ENCODE data around the gene PDE3A. TPM values are rescaled to one million over a fixed set of nuclear protein-coding genes. Genes with fewer than 3 reads are reported as not detected.

The PDE3A gene
- total RNA-seq, 1 donor from 2014 or later = 0.75 TPM

- DNase-seq (ENCODE audit: low spot score) = no peak
- no peak for ATAC-seq
These were observed 52.2 kb downstream of the PDE3A start for GRCh38 chr12:20420557-20420956.

DNA sequence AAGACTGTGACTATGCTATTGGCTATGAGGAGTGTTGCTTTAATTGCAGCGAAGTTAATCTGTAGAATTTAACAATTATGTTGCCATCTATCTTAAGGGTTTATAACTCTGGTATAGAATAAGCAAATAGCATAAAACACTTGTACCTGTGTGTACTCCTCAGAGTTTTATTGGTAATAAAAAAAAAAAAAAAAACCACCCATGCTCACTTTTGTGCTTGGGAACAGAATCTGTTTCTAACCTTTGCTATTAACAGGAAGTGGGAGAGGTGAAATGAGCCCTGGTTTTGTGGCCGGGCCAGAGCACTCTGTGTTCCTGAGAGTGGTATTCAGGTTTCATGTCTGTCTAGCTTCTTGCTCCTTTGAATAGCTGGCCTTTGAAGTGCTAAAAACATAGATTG, 53.1 kb downstream of the PDE3A start:
- ATAC-seq = no peak
- DNase-seq (ENCODE audit: low spot score) = no peak

- no peak for DNase-seq (ENCODE audit: low spot score)
- ATAC-seq = no peak
These were observed 55.2 kb downstream of the PDE3A start for GRCh38 chr12:20423557-20423956.

DNA sequence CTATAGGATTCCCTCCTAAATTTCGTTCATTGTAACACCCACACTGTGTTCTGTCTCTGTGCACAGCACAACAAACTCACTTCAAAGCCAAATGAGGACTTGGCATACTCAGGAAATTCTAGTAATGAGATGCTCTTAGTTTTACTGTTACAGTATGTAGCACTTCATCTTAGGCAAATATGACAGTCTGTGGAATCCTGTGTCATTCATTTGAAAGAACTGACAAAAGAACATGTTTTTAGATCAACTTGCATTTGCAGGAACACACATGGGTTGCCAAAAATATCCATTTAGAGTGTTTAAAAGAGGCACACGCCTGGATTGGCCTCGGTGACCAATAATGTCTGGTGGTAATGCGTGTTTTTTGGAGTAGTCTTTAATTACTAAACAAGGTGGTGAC, 56.5 kb downstream of the PDE3A start:
- no peak for ATAC-seq

GRCh38 chr12:20426191-20426590, 57.9 kb downstream of the PDE3A start:
- DNase-seq (ENCODE audit: low spot score) = no peak
- no peak for ATAC-seq

More for the DNA sequence above, 56.5 kb downstream of the PDE3A start:
- DNase-seq (ENCODE audit: low spot score) = no peak

- DNase-seq (ENCODE audit: low spot score) = no peak
These were observed 58.6 kb downstream of the PDE3A start for GRCh38 chr12:20426957-20427356.

GRCh38 chr12:20429852-20430251, 61.5 kb downstream of the PDE3A start:
- no peak for ATAC-seq
- no peak for DNase-seq (ENCODE audit: low spot score)

More at GRCh38 chr12:20426957-20427356, 58.6 kb downstream of the PDE3A start:
- ATAC-seq = no peak

GRCh38 chr12:20432290-20432689, 64.0 kb downstream of the PDE3A start:
- ATAC-seq (no peak), DNase-seq (ENCODE audit: low spot score) (no peak)

GRCh38 chr12:20434996-20435395, 66.7 kb downstream of the PDE3A start:
- DNase-seq (ENCODE audit: low spot score) (no peak), ATAC-seq (no peak)

- no peak for DNase-seq (ENCODE audit: low spot score)
These were observed 68.0 kb downstream of the PDE3A start for GRCh38 chr12:20436316-20436715.

DNA sequence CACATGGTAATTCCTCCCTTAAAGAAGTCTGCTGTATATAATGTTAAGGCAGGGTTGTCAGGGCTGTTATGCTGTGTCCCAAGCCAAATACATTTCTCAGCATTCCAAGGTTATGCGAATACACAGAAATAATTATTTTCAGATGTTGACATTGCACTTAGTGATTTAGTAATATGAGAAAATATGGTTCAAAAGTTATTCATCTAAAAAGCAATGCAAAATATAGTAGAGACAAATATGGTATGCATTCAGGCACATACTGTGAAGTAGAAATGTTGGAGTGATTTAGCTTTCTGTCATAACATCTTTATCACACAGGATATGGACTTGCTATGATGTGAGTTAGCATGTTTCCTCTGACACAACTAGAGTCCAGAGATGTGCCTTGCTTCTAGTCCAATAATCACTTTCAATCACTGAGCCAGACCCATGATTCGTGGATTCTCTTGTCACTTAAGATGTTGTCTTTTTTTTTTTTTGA, 70.0 kb downstream of the PDE3A start:
- ATAC-seq (no peak), DNase-seq (ENCODE audit: low spot score) (no peak)

More at GRCh38 chr12:20436316-20436715, 68.0 kb downstream of the PDE3A start:
- no peak for ATAC-seq

GRCh38 chr12:20439626-20440025, 71.3 kb downstream of the PDE3A start:
- ATAC-seq (no peak), DNase-seq (ENCODE audit: low spot score) (no peak)

GRCh38 chr12:20440408-20440807, 72.1 kb downstream of the PDE3A start:
- ATAC-seq (no peak), DNase-seq (ENCODE audit: low spot score) (no peak)

GRCh38 chr12:20442322-20442721, 74.0 kb downstream of the PDE3A start:
- DNase-seq (ENCODE audit: low spot score) (no peak), ATAC-seq (no peak)

- no peak for DNase-seq (ENCODE audit: low spot score)
- no peak for ATAC-seq
These were observed 74.9 kb downstream of the PDE3A start for GRCh38 chr12:20443255-20443654.

DNA sequence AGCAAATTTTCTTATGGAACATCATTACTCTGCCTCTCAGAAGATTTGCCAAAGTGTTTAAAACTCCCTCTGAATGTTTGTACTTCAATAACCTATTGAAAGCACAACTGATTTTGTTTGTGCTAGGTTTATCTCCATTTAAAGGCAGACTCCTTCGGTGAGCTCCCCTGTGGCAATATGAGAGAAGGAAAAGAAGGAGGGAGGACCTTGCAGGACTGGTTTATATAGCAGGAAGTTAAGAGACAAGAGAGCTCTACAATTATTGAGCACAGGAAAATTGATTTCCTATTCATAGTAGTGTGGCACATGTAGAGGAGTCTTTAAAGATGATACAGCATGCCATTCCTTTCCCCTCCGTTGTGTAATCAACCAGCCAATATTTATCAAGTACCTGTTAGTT, 75.5 kb downstream of the PDE3A start:
- no peak for ATAC-seq
- DNase-seq (ENCODE audit: low spot score) = no peak

DNA sequence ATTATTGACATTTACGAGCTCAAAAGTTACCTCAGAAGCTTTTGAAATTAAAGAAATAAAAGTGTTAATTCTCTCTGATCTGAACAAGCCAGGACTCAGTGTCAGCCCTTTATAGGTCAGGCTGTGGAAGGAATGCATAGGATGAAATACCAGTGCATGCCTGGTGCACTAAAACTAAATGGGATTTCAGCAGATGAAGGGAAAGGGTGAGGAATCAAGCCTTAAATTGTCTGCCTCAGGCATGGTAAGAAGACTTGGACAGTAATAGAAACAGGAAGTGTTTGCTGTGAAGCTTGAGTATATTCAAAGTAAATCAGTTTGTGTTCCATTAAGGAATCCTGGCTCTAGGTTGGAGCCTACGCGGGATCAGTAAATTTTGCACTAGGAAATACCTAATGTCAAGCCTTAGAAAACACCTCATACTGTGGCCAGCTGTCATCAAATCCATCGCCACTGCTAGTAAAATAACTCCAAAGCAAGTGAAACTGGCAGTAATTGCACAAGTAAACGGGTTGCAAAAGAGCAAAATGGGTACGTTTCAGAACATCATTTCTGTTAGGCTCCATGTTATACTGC, 76.3 kb downstream of the PDE3A start:
- DNase-seq (ENCODE audit: low spot score) (no peak), ATAC-seq (no peak)

GRCh38 chr12:20445687-20446086, 77.3 kb downstream of the PDE3A start:
- ATAC-seq (no peak), DNase-seq (ENCODE audit: low spot score) (no peak)

DNA sequence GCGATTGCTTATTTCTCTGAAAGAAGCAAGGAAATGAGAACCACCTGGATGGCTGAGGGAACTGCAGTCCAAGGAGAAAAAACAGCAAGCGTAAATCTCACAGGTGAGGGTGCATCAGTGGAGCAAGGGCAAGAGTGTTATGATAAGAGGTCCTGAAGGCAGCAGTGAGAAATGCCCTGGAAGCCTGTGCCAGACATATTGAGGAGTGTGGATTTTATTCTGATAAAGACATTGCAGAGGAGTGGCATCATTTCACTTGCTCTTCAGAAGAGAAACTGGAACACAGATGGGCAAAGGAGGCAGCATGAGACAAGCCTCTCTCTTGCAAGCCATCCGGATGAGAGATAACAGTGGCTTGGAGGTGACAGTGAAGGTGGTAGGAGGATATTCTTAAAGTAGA, 78.5 kb downstream of the PDE3A start:
- no peak for DNase-seq (ENCODE audit: low spot score)
- no peak for ATAC-seq

- DNase-seq (ENCODE audit: low spot score) (no peak), ATAC-seq (no peak)
These were observed 80.4 kb downstream of the PDE3A start for GRCh38 chr12:20448781-20449180.

- ATAC-seq (no peak), DNase-seq (ENCODE audit: low spot score) (no peak)
These were observed 82.3 kb downstream of the PDE3A start for GRCh38 chr12:20450591-20451180.

DNA sequence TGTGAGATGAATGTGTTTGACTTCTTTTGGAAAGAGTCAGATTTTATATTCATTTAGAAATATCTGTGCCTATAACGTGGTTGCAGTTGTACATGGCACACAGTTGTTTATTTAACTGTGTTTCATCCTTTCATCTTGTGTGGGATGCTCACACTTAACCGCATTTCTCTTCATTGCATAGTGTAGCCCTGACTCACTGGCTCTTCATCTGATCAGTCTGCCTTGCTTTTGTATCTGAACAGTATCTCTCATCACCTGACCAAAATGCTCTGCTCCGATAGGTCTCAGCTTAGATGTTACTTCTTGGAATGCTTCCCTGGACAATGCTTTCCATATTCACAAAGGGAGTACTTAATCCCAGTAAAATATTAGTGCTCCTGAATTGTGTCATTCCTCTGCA, 83.4 kb downstream of the PDE3A start:
- DNase-seq (ENCODE audit: low spot score) = no peak
- no peak for ATAC-seq

DNA sequence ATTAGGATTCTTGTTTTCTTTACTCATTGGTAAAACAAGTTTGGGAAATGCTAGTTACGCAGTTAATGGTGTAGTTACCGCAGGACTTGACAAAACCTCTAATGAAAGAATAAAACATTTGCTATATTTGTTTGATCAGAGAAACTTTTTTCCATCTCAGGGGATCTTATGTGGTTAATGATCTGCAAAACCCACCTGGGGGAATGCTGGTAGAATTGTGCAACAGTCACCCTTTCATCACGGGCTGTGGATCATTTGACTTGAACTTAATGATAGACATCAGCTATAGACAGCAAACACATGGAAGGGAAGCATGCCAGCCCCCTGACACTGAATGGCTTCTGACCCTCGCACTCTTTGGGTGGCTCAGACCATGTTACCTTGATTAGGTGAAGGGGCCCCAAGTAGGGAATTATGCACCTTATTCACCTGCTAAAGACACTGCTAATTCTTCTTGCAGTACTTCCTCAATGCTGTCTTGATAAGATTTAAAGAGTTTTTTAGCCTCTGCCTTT, 84.2 kb downstream of the PDE3A start:
- no peak for ATAC-seq
- DNase-seq (ENCODE audit: low spot score) = no peak

Data from left lobe of liver (tissue), 2 donors.